ENCODE results near the gene C1GALT1C1L.

GRCh38 chr2:43724728-43725526 is 48.7 kb upstream of the C1GALT1C1L start:
- TF ChIP-seq CTCF (IDR thresholded peaks at IDR 0.05; ENCODE audit: insufficient read depth, low read length) (no peak), POLR2AphosphoS5 (IDR thresholded peaks at IDR 0.05; ENCODE audit: low read depth) (no peak), REST (IDR thresholded peaks at IDR 0.05; ENCODE audit: insufficient replicate concordance, low read depth) (no peak), GABPA (IDR thresholded peaks at IDR 0.05; ENCODE audit: low read depth) (no peak), SPI1 (IDR thresholded peaks at IDR 0.05; ENCODE audit: borderline replicate concordance, low read depth) (no peak)
